Epithelial cell of esophagus (primary cell): ENCODE results near the gene CCNYL1.
"Not testable (repeated sequence)": the region's sequence is repeated elsewhere in the genome, so short reads cannot be mapped to it uniquely, and the experiment has no call there.

Experiments
- DNase-seq: peaks from one replicate; pipeline ENCODE4 v3.0.0; 2010; ENCODE audit warnings: low read depth
- H3K4me3 ChIP-seq: 2 replicates; pipeline ENCODE4 v1.5.1; 2011; ENCODE audit warnings: mild to moderate bottlenecking, low read length, control low read depth
- CTCF ChIP-seq: IDR thresholded peaks from 2 replicates; pipeline ENCODE4 v1.5.1; 2011; ENCODE audit warnings: low read depth, mild to moderate bottlenecking, low read length, control low read depth, inconsistent platforms; ENCODE audit not compliant: insufficient read depth; ENCODE audit errors: missing control alignments

CCNYL1 gene

GRCh38 chr2:207718521-207718920 is 7.1 kb downstream of the CCNYL1 start:
- H3K4me3 ChIP-seq = no peak overlapping the region
- no peak for DNase-seq
- TF ChIP-seq CTCF = no peak

- DNase-seq = no peak
- no peak overlapping the region for H3K4me3 ChIP-seq
- no peak for TF ChIP-seq CTCF
Observed at GRCh38 chr2:207719008-207719407, 7.6 kb downstream of the CCNYL1 start.

- H3K4me3 ChIP-seq, DNase-seq: not testable (repeated sequence)
Observed at GRCh38 chr2:207719655-207720054, 8.2 kb downstream of the CCNYL1 start.

GRCh38 chr2:207720517-207721187 is 9.2 kb downstream of the CCNYL1 start:
- no peak for DNase-seq
- no peak for TF ChIP-seq CTCF
- H3K4me3 ChIP-seq = no peak overlapping the region

GRCh38 chr2:207722773-207723424 is 11.5 kb downstream of the CCNYL1 start:
- DNase-seq = no peak
- H3K4me3 ChIP-seq = no peak overlapping the region

GRCh38 chr2:207723425-207723787 is 12.0 kb downstream of the CCNYL1 start:
- not testable (repeated sequence) for H3K4me3 ChIP-seq

More at GRCh38 chr2:207722773-207723424, 11.5 kb downstream of the CCNYL1 start:
- no peak for TF ChIP-seq CTCF

GRCh38 chr2:207724113-207724512 is 12.7 kb downstream of the CCNYL1 start:
- no peak overlapping the region for H3K4me3 ChIP-seq
- no peak for DNase-seq
- no peak for TF ChIP-seq CTCF

More at GRCh38 chr2:207723425-207723787, 12.0 kb downstream of the CCNYL1 start:
- peak; percentile 34 for DNase-seq

GRCh38 chr2:207725873-207726578 is 14.6 kb downstream of the CCNYL1 start:
- DNase-seq = peak; percentile 38
- no peak for TF ChIP-seq CTCF
- no peak overlapping the region for H3K4me3 ChIP-seq
